ENCODE data around the gene FZR1. TPM values are rescaled to one million over a fixed set of nuclear protein-coding genes. Genes with fewer than 3 reads are reported as not detected.

The FZR1 gene
- total and polyA plus RNA-seq, 2 of the 13 experiments (the other 11 are each of a cell fraction or from before 2014, with no cell fraction given), result 29.0 to 30.8 TPM

DNA sequence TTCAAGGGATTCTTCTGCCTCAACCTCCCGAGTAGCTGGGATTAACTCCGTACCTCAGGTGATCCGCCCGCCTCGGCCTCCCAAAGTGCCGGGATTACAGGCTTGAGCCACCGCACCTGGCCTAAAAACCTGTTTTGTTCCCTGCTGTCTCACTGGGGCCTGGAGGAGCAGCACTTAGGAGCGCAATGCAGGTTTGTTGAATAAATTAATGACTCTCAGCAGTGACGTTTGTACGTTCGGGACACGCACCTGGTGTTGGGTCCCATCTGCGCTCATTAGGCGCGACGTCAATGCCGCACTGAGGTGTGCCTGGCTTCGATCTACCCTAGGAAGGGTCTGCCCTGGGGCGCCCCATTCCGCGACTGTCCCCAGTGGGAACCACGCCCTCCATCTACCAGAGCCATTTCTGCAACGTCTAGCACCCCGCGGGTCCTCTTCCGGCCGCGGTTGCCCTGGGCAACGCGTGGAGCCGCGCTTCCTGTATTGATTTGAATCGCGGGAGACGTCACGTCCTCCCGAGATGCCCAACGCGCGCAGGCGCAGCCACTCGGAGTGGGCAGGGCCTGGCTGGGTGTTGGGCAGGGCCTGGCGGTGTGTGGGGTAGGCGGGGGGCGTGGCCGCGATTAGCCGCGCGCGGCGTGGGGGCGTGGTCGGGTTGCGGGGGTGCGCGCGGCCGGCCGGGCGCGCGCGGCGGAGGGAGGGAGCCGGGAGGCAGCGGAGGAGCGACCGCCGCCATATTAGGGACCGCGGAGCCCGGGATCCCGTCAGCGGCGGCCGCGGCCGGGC is at the start of gene FZR1 (continued):
- TF ChIP-seq NR2F6 (IDR thresholded peaks at IDR 0.05), result no peak
- peak; percentile 29; the same call in 1 of the 2 replicates for TF ChIP-seq NR2F6 (CRISPR knock-in tag; IDR thresholded peaks at IDR 0.05)
- peak; percentile 55; the same call in 1 of the 2 replicates for TF ChIP-seq ZNF772 (CRISPR knock-in tag; IDR thresholded peaks at IDR 0.05)
- TF ChIP-seq, protein P1, sequence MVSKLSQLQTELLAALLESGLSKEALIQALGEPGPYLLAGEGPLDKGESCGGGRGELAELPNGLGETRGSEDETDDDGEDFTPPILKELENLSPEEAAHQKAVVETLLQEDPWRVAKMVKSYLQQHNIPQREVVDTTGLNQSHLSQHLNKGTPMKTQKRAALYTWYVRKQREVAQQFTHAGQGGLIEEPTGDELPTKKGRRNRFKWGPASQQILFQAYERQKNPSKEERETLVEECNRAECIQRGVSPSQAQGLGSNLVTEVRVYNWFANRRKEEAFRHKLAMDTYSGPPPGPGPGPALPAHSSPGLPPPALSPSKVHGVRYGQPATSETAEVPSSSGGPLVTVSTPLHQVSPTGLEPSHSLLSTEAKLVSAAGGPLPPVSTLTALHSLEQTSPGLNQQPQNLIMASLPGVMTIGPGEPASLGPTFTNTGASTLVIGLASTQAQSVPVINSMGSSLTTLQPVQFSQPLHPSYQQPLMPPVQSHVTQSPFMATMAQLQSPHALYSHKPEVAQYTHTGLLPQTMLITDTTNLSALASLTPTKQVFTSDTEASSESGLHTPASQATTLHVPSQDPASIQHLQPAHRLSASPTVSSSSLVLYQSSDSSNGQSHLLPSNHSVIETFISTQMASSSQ (IDR thresholded peaks at IDR 0.05; ENCODE audit: low read depth), result no peak
- TF ChIP-seq, protein P1 (CRISPR knock-in tag; IDR thresholded peaks at IDR 0.05; ENCODE audit: borderline replicate concordance), result peak; percentile 43; the same call in 1 of the 2 replicates
- peak; percentile 89 for TF ChIP-seq SP4 (CRISPR knock-in tag; IDR thresholded peaks at IDR 0.05)
- peak; percentile 71 for TF ChIP-seq ERF (CRISPR knock-in tag; IDR thresholded peaks at IDR 0.05)
- TF ChIP-seq, protein P2, sequence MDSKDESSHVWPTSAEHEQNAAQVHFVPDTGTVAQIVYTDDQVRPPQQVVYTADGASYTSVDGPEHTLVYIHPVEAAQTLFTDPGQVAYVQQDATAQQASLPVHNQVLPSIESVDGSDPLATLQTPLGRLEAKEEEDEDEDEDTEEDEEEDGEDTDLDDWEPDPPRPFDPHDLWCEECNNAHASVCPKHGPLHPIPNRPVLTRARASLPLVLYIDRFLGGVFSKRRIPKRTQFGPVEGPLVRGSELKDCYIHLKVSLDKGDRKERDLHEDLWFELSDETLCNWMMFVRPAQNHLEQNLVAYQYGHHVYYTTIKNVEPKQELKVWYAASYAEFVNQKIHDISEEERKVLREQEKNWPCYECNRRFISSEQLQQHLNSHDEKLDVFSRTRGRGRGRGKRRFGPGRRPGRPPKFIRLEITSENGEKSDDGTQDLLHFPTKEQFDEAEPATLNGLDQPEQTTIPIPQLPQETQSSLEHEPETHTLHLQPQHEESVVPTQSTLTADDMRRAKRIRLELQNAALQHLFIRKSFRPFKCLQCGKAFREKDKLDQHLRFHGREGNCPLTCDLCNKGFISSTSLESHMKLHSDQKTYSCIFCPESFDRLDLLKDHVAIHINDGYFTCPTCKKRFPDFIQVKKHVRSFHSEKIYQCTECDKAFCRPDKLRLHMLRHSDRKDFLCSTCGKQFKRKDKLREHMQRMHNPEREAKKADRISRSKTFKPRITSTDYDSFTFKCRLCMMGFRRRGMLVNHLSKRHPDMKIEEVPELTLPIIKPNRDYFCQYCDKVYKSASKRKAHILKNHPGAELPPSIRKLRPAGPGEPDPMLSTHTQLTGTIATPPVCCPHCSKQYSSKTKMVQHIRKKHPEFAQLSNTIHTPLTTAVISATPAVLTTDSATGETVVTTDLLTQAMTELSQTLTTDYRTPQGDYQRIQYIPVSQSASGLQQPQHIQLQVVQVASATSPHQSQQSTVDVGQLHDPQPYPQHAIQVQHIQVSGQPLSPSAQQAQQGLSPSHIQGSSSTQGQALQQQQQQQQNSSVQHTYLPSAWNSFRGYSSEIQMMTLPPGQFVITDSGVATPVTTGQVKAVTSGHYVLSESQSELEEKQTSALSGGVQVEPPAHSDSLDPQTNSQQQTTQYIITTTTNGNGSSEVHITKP (CRISPR knock-in tag; IDR thresholded peaks at IDR 0.05; ENCODE audit: low read depth), result peak; percentile 62; the same call in 1 of the 2 replicates
- 0 out of 2 replicates have a peak, but pooled peaks have one; percentile 65 for TF ChIP-seq ZNF34 (CRISPR knock-in tag; IDR thresholded peaks at IDR 0.05; ENCODE audit: borderline replicate concordance)
- TF ChIP-seq YY1 (IDR thresholded peaks at IDR 0.05; ENCODE audit: insufficient read depth, insufficient replicate concordance, low read depth, low read length), result peak; percentile 91
- TF ChIP-seq AGO1 (IDR thresholded peaks at IDR 0.05; ENCODE audit: low read depth, low read length, poor library complexity, severe bottlenecking), result no peak
- TF ChIP-seq, protein P3, sequence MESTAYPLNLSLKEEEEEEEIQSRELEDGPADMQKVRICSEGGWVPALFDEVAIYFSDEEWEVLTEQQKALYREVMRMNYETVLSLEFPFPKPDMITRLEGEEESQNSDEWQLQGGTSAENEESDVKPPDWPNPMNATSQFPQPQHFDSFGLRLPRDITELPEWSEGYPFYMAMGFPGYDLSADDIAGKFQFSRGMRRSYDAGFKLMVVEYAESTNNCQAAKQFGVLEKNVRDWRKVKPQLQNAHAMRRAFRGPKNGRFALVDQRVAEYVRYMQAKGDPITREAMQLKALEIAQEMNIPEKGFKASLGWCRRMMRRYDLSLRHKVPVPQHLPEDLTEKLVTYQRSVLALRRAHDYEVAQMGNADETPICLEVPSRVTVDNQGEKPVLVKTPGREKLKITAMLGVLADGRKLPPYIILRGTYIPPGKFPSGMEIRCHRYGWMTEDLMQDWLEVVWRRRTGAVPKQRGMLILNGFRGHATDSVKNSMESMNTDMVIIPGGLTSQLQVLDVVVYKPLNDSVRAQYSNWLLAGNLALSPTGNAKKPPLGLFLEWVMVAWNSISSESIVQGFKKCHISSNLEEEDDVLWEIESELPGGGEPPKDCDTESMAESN (CRISPR knock-in tag; conservative IDR thresholded peaks at IDR 0.05), result peak; percentile 82
- TF ChIP-seq MAF1 (CRISPR knock-in tag; IDR thresholded peaks at IDR 0.05; ENCODE audit: borderline replicate concordance), result 0 out of 2 replicates have a peak, but pooled peaks have one; percentile 29
- TF ChIP-seq IKZF1 (IDR thresholded peaks at IDR 0.05), result no peak
- no peak for TF ChIP-seq CEBPB (IDR thresholded peaks at IDR 0.05; ENCODE audit: borderline replicate concordance, low read depth, low read length)
- no peak for TF ChIP-seq SRSF1 (optimal IDR thresholded peaks at IDR 0.05; ENCODE audit: low read depth, low read length)
- TF ChIP-seq HMG20A (CRISPR knock-in tag; IDR thresholded peaks at IDR 0.05; ENCODE audit: borderline replicate concordance), result peak; percentile 10; the same call in 1 of the 2 replicates
- TF ChIP-seq ZMAT3 (CRISPR knock-in tag; conservative IDR thresholded peaks at IDR 0.05), result peak; percentile 41; the same call in 1 of the 2 replicates

All from HepG2 (cell line).